ENCODE data around the gene PPM1B.
"Not testable (repeated sequence)": the region's sequence is repeated elsewhere in the genome, so short reads cannot be mapped to it uniquely, and the experiment has no call there.

PPM1B gene

GRCh38 chr2:44163777-44164176, 4.9 kb upstream of the PPM1B start:
- no peak for DNase-seq (ENCODE audit: low read depth in 2 of 2)

DNA sequence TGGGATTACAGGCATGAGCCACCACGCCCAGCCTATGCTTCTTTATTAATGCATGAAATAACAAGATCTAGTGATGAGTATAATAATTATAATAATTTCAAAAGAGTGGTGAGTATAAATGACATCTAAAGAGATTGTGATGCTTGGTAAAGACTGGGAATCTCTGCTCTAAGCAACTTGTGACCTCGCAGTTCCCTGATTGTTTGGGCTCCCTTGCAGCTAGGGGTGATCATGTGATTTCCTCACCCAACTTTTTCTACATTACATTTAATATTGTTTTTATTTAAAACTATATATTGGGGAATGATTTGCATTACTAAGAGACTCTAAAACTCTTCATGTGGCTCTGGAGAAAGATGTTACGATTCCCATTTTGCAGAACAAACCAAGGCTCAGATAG, 4.1 kb upstream of the PPM1B start:
- DNase-seq (ENCODE audit: low read depth in 2 of 2): no peak

DNA sequence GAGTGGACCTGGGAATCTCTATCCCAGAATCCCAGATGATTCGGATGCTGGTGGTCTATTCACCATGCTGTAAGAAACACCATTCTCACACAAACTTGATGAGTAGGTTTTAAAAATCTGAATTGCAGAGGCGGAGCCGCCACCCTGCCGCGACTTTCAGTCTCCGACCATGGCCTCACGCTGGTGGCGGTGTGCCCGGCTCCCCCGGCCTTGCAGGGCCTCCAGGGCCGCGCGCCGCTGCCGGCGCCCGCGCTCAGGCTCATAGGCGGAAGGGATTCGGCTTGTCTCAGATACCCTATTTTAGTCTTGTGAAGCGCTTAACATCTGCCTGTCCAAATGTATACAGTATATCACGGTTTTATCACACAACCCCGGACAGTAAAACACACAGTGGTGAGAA, 2.6 kb upstream of the PPM1B start:
- no peak for DNase-seq (ENCODE audit: low read depth in 2 of 2)

DNA sequence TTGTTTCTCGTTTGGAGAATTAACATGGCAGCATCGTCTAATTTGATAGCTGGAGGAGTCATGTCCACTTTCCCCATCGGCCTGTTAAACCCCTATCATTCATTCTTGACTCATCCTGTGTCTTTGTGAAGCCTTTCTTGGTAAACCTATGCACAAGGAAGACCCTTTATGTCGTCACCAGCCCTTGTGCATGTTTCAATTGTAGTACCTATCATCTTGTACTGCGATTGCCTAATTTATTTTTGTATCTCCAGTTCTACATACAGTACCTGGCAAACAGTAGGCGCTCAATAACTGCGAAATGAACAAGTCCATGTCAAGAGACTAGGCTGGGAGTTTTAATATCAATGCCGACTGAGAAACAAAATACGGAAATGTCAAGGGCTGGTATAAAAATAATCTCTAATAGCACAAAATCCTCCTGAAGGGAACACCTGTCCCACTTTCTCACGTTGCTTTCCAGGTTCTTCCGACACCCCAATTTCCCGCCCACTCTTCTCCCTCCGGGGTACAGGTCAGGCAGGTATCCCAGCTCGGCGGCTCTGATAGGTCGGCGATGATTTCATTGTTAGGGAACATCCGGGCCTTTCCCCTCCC, 1.3 kb upstream of the PPM1B start:
- no peak for DNase-seq (ENCODE audit: low read depth in 2 of 2)

GRCh38 chr2:44167908-44168680, 581 bp upstream of the PPM1B start:
- DNase-seq (ENCODE audit: low read depth in 2 of 2): peak; percentile 90 to 96

GRCh38 chr2:44169155-44169898, 652 bp downstream of the PPM1B start:
- peak in 1 of 2 donors; percentile 29 for DNase-seq (ENCODE audit: low read depth in 2 of 2)

GRCh38 chr2:44170311-44170717, 1.6 kb downstream of the PPM1B start:
- no peak for DNase-seq (ENCODE audit: low read depth in 2 of 2)

DNA sequence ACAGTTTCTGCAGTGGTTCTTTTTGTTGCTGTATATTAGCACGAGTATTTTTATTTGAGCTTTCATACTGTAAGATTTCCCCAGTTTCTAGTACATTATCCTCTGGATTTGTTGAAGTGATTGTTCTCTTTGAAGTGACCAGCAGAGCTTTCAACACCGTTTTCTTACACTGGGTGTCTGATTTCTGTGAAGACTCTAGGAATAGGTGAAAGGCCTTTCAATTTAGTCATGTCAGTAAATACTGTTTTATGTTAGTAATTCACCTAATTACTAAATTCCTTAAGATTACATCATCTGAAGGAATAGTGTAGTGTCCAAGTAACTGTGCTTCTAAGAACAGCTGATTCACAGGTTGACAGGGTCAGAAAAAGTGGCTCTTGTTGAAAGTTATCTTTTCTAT, 2.3 kb downstream of the PPM1B start:
- DNase-seq (ENCODE audit: low read depth in 2 of 2): no peak

- not testable (repeated sequence) for DNase-seq (ENCODE audit: low read depth in 2 of 2)
Observed at GRCh38 chr2:44171442-44171841, 2.8 kb downstream of the PPM1B start.

- DNase-seq (ENCODE audit: low read depth in 2 of 2): no peak
Observed at GRCh38 chr2:44172576-44172975, 3.9 kb downstream of the PPM1B start.

DNA sequence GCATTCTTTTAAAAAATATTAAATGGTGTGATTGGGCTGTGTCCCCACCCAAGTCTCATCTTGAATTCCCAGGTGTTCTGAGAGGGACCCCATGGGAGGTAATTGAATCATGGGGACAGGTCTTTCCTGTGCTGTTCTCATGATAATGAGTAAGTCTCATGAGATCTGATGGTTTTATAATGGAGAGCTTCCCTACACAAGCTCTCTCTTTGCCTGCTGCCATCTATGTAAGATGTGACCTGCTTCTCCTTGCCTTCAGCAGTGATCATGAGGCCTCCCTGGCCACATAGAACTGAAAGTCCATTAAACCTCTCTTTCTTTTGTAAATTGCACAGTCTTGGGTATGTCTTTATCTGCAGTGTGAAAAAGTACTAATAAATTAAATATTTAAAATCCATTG, 10.3 kb downstream of the PPM1B start:
- no peak for DNase-seq (ENCODE audit: low read depth in 2 of 2)

- DNase-seq (ENCODE audit: low read depth in 2 of 2): no peak
Observed at GRCh38 chr2:44181648-44182047, 13.0 kb downstream of the PPM1B start.

DNA sequence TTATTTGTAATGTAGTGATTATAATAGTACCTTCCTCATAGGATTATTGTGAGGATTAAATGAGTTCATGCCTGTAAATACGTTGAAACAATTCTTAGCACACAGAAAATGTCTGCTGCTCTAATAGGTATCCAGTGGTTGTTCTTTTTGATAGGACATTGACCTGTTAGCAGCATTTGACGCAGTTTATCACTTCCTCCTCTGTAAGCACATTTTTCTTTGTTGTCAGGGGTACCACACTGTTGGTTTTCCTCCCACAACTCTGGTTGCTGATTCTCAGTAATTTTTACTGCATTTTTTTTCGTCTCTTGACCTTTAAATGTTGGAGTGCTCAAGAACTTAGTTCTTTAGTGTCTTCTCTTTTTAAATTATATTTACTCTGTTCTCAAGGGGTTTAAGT, 15.4 kb downstream of the PPM1B start:
- DNase-seq (ENCODE audit: low read depth in 2 of 2): no peak

- DNase-seq (ENCODE audit: low read depth in 2 of 2): no peak
Observed at GRCh38 chr2:44186810-44187209, 18.1 kb downstream of the PPM1B start.

DNA sequence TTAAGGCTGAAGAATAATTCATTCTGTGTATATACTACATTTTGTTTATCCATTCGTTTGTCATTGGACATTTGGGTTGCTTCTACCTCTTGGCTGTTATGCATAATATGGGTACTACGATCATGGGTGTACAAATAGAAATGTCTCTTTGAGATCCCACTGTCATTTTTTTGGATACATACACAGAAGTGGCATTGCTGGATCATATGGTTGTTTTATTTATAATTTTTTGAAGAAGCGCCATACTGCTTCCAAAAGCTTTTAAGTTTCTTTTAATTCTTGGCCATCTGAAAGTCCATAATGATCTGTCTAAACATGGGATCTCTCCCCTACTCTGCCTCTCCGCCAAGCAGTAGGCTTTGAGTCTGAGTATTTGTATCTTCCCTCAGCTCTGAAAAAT, 18.6 kb downstream of the PPM1B start:
- DNase-seq (ENCODE audit: low read depth in 2 of 2): no peak

GRCh38 chr2:44188696-44189095, 20.0 kb downstream of the PPM1B start:
- DNase-seq (ENCODE audit: low read depth in 2 of 2): no peak

GRCh38 chr2:44189104-44189503, 20.4 kb downstream of the PPM1B start:
- DNase-seq (ENCODE audit: low read depth in 2 of 2): no peak

GRCh38 chr2:44190526-44190925, 21.9 kb downstream of the PPM1B start:
- DNase-seq (ENCODE audit: low read depth in 2 of 2): no peak

DNA sequence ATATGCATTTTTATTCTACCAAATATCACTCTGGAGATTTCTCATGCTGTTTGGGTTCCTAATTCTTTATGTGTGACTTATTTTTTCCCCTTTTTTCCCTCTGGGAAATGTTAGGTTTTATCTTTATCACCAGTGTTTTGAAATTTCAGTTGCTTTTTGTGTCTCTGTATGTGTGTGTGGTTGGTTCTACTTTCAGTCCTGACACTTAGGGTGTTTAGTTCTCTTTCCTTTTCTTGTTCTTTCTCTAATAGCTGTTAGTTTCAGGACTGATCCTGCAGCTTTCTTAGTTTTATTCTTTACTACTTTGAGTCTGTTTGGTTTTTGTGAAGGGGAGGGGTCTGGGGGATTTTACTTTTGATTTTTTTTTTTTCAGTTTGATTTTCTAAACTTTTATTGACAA, 23.1 kb downstream of the PPM1B start:
- no peak for DNase-seq (ENCODE audit: low read depth in 2 of 2)

DNA sequence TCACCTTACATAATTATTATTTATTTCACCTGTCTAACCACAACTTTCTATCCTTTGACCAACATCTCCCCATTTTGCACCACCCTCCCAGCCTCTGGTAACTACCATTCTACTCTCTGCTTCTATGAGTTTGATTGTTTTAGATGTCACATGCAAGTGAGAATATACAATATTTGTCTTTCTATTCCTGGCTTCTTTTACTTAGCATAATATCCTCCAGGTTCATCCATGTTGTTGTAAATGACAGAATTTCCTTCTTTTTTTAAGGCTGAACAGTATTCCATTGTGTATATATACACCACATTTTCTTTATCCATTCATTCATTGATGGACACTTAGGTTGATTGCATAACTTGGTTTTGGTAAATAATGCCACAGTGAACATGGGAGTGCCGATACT, 24.0 kb downstream of the PPM1B start:
- no peak for DNase-seq (ENCODE audit: low read depth in 2 of 2)

GRCh38 chr2:44195714-44196113, 27.0 kb downstream of the PPM1B start:
- DNase-seq (ENCODE audit: low read depth in 2 of 2): no peak

GRCh38 chr2:44197816-44198215, 29.1 kb downstream of the PPM1B start:
- DNase-seq (ENCODE audit: low read depth in 2 of 2): no peak

DNA sequence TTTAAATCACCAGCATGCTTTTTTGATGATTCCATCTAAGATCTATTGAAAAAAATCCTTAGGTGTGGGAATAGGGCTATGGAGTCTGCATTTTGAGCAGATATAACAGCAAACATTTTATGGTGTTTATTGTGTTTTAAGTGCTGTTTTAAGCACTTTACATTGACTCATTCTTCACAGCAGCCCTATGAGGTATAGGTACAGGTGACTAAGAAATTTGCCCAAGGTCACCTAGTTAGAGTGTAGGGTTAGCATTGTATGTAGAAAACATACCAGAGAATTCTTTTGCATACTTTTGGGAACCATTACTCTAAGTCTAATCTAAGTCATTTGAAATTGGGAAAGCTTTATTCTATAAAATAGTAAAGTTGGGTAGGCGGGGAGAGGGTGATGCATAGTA, 31.3 kb downstream of the PPM1B start:
- DNase-seq (ENCODE audit: low read depth in 2 of 2): no peak

Measured in stimulated activated CD8-positive, alpha-beta memory T cell treated with anti-CD3 and anti-CD28 coated beads, Interleukin-2, amount 100 ng/mL, for 48 hours (primary cell).